ENCODE data around the gene DACT2.

- TF ChIP-seq CTCF (IDR thresholded peaks at IDR 0.05) (no peak), EZH2 (IDR thresholded peaks at IDR 0.05) (no peak), EZH2phosphoT487 (IDR thresholded peaks at IDR 0.05) (no peak)
Measured at GRCh38 chr6:168319279-168320111, at the start of gene DACT2.

Data from neural progenitor cell (in vitro differentiated cells).